ENCODE measurements around the gene RAB11FIP4. TPM values are rescaled to one million over a fixed set of nuclear protein-coding genes. Genes with fewer than 3 reads are reported as not detected.

RAB11FIP4 gene
- total and polyA plus RNA-seq, 2 donors (not counting 1 experiment from before 2014, with no cell fraction given), result 17.0 to 70.5 TPM

GRCh38 chr17:31532081-31532480, 140.6 kb downstream of the RAB11FIP4 start:
- ChIA-PET POLR2A (interaction anchor here (0.5 kb wide), 1 partner anchor 543 kb away, joined by 6 read pairs; no protein-coding TSS in a partner anchor), CTCF (interaction anchor here (18.8 to 22.3 kb wide), 2 partner anchors 93 to 310 kb away, joined by 262 to 460 read pairs; no protein-coding TSS in a partner anchor)
- Histone ChIP-seq H3K9ac (ENCODE audit: low read length) (no peak overlapping the region), H2AFZ (ENCODE audit: insufficient read depth, low read depth, low read length, poor library complexity, severe bottlenecking) (no peak overlapping the region), H3K9me3 (ENCODE audit: control extremely low read depth in 1 of 3, control insufficient read depth in 2 of 3, insufficient read depth in 1 of 3, low read length in 2 of 3) (no peaks in the 10 kb centered on the region), H3K4me3 (ENCODE audit: control extremely low read depth in 1 of 5, extremely low read depth in 1 of 5, insufficient read depth in 1 of 5, low read depth in 2 of 5, low read length in 4 of 5) (no peak overlapping the region), H3K4me1 (ENCODE audit: control insufficient read depth in 2 of 2, insufficient read depth in 2 of 2, low read length in 2 of 2) (peaks cover 25 to 38% of the 10 kb centered on the region in 2 donors), H3K27me3 (replicated peaks in 1 of 4; ENCODE audit: control extremely low read depth in 1 of 4, control insufficient read depth in 3 of 4, insufficient read depth in 4 of 4, low read length in 3 of 4) (no peaks in the 10 kb centered on the region), H3K36me3 (replicated peaks in 1 of 2; ENCODE audit: control extremely low read depth in 1 of 2, control insufficient read depth in 1 of 2, extremely low read depth in 1 of 2, insufficient read depth in 2 of 2, low read length in 1 of 2) (peaks cover 3 to 61% of the 10 kb centered on the region in 2 experiments), H3K27ac (ENCODE audit: low read length in 2 of 2) (no peak overlapping the region), H3K79me2 (ENCODE audit: control insufficient read depth, insufficient read depth, low read length) (no peaks in the 10 kb centered on the region), H4K20me1 (ENCODE audit: control insufficient read depth, insufficient read depth, low read length, poor library complexity, severe bottlenecking) (peaks cover 6% of the 10 kb centered on the region), H3K4me2 (replicated peaks; ENCODE audit: low read depth, low read length, poor library complexity, severe bottlenecking) (no peak overlapping the region)
- Mint-ChIP-seq H3K9me3 (ENCODE audit: insufficient read depth) (no peaks in the 10 kb centered on the region), H3K27me3 (no peaks in the 10 kb centered on the region), H3K4me1 (peaks cover 30% of the 10 kb centered on the region), H3K4me3 (no peak overlapping the region), H3K27ac (no peak overlapping the region)
- no peak for TF ChIP-seq EZH2 (IDR thresholded peaks at IDR 0.05; ENCODE audit: borderline replicate concordance, insufficient read depth, low read depth, low read length, poor library complexity, severe bottlenecking)
- TF ChIP-seq CTCF (IDR thresholded peaks at IDR 0.05), result no peak
- intact Hi-C loops (cut with micrococcal nuclease), result no loop called here
- 100% methylated on average over 1 of the region's 7 CpGs for WGBS (ENCODE audit: insufficient coverage)
- DNase-seq (no peak), ATAC-seq (ENCODE audit: low read depth) (no peak)

DNA sequence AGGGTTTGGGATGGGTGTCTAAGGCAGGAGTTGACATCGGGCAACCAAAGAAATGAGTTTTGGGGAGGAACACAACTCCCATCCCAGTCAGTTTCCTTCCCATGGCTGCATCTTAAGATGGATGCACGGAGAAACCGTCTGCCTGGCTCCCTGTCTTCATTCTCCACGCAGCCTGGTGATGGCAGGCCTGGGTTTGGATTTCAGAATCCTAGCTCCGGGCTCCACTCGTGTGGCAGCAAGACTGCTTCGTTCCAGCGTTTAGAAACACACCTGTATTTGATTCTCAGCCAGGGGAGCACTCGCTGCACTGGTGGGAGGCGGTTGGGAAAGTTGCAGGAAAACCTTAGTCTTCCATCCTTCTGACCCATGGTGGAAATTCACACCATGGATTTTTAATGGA, 141.1 kb downstream of the RAB11FIP4 start:
- Mint-ChIP-seq H3K4me1 (peaks cover 34% of the 10 kb centered on the region), H3K9me3 (ENCODE audit: insufficient read depth) (no peaks in the 10 kb centered on the region), H3K27ac (no peak overlapping the region), H3K27me3 (no peaks in the 10 kb centered on the region), H3K4me3 (no peak overlapping the region)
- no peaks in the 10 kb centered on the region for H3K27me3 ChIP-seq (replicated peaks in 1 of 4; ENCODE audit: control extremely low read depth in 1 of 4, control insufficient read depth in 3 of 4, insufficient read depth in 4 of 4, low read length in 3 of 4)
- H3K4me1 ChIP-seq (ENCODE audit: control insufficient read depth in 2 of 2, insufficient read depth in 2 of 2, low read length in 2 of 2), result peaks cover 30 to 42% of the 10 kb centered on the region in 2 donors
- peaks cover 3 to 57% of the 10 kb centered on the region in 2 experiments for H3K36me3 ChIP-seq (replicated peaks in 1 of 2; ENCODE audit: control extremely low read depth in 1 of 2, control insufficient read depth in 1 of 2, extremely low read depth in 1 of 2, insufficient read depth in 2 of 2, low read length in 1 of 2)
- H3K79me2 ChIP-seq (ENCODE audit: control insufficient read depth, insufficient read depth, low read length), result no peaks in the 10 kb centered on the region
- TF ChIP-seq CTCF (IDR thresholded peaks at IDR 0.05) (no peak), EZH2 (IDR thresholded peaks at IDR 0.05; ENCODE audit: borderline replicate concordance, insufficient read depth, low read depth, low read length, poor library complexity, severe bottlenecking) (no peak)
- intact Hi-C loops (cut with micrococcal nuclease), result no loop called here
- no peak overlapping the region for H2AFZ ChIP-seq (ENCODE audit: insufficient read depth, low read depth, low read length, poor library complexity, severe bottlenecking)
- ChIA-PET POLR2A (no interaction called here), CTCF (interaction anchor here (18.8 to 22.3 kb wide), 2 partner anchors 94 to 310 kb away, joined by 262 to 460 read pairs; no protein-coding TSS in a partner anchor)
- 99% methylated on average over 5 of the region's 10 CpGs for WGBS (ENCODE audit: insufficient coverage)
- no peak overlapping the region for H3K27ac ChIP-seq (ENCODE audit: low read length in 2 of 2)
- H3K9me3 ChIP-seq (ENCODE audit: control extremely low read depth in 1 of 3, control insufficient read depth in 2 of 3, insufficient read depth in 1 of 3, low read length in 2 of 3), result no peaks in the 10 kb centered on the region
- H3K4me3 ChIP-seq (ENCODE audit: control extremely low read depth in 1 of 5, extremely low read depth in 1 of 5, insufficient read depth in 1 of 5, low read depth in 2 of 5, low read length in 4 of 5), result no peak overlapping the region
- DNase-seq (no peak), ATAC-seq (ENCODE audit: low read depth) (no peak)
- H4K20me1 ChIP-seq (ENCODE audit: control insufficient read depth, insufficient read depth, low read length, poor library complexity, severe bottlenecking), result peaks cover 6% of the 10 kb centered on the region
- H3K9ac ChIP-seq (ENCODE audit: low read length), result no peak overlapping the region
- no peak overlapping the region for H3K4me2 ChIP-seq (replicated peaks; ENCODE audit: low read depth, low read length, poor library complexity, severe bottlenecking)
